K562 (cell line): ENCODE results near the gene SETD1B. TPM values are rescaled to one million over a fixed set of nuclear protein-coding genes. Genes with fewer than 3 reads are reported as not detected.

ENCODE experiments used
- KDM1A ChIP-seq, 2 experiments: fragments of 450-650 bp; IDR thresholded peaks; 2 replicates each; pipeline ENCODE4 v1.6.1; 2016; ENCODE audit warnings: mild to moderate bottlenecking in 2 of 2
- KDM4B ChIP-seq, 2 experiments: fragments of 450-650 bp in 1 of 2; sonication (generic) in 1 of 2; IDR thresholded peaks; 2 replicates each; pipeline ENCODE4 v1.6.1; 2016 to 2017; ENCODE audit warnings: borderline replicate concordance in 2 of 2, antibody characterized with exemption in 1 of 2, low read depth in 1 of 2, mild to moderate bottlenecking in 1 of 2
- NFIC ChIP-seq: fragments of 450-650 bp; IDR thresholded peaks from 2 replicates; pipeline ENCODE4 v1.6.1; 2017; ENCODE audit warnings: mild to moderate bottlenecking, inconsistent platforms
- NR2C1 ChIP-seq, 2 experiments: fragments of 450-650 bp; IDR thresholded peaks; 2 replicates each; pipeline ENCODE4 v1.6.1; 2017; ENCODE audit warnings: mild to moderate bottlenecking in 2 of 2, antibody characterized with exemption in 1 of 2, inconsistent platforms in 1 of 2, missing compliant biosample characterization in 1 of 2, missing genetic modification characterization in 1 of 2
- PCBP1 ChIP-seq: fragments of 200-400 bp; formaldehyde crosslinking; IDR thresholded peaks from 2 replicates; pipeline ENCODE4 v1.6.1; 2018; ENCODE audit warnings: mild to moderate bottlenecking, low read depth, low read length; ENCODE audit not compliant: poor library complexity, severe bottlenecking
- PHTF2 ChIP-seq: fragments of 250-450 bp; sonication (Bioruptor Pico); IDR thresholded peaks from 2 replicates; pipeline ENCODE4 v1.5.0; 2021; ENCODE audit warnings: mild to moderate bottlenecking
- POLR3G ChIP-seq: IDR thresholded peaks from 2 replicates; pipeline ENCODE4 v1.6.1; 2011; ENCODE audit not compliant: insufficient read length, insufficient replicate concordance; ENCODE audit errors: extremely low read depth
- POU5F1 ChIP-seq: fragments of 150-350 bp; IDR thresholded peaks from 2 replicates; pipeline ENCODE4 v1.6.1; 2014; ENCODE audit warnings: borderline replicate concordance, low read length, low read depth, mild to moderate bottlenecking; ENCODE audit not compliant: partially characterized antibody
- RB1 ChIP-seq: fragments of 450-650 bp; IDR thresholded peaks from 2 replicates; pipeline ENCODE4 v1.6.1; 2017; ENCODE audit warnings: low read depth, mild to moderate bottlenecking
- RFX7 ChIP-seq: fragments of 250-450 bp; sonication (Bioruptor Pico); IDR thresholded peaks from 2 replicates; pipeline ENCODE4 v1.5.1; 2021; ENCODE audit warnings: mild to moderate bottlenecking
- THAP12 ChIP-seq: fragments of 250-450 bp; sonication (Bioruptor Pico); IDR thresholded peaks from 2 replicates; pipeline ENCODE4 v1.9.0; 2021; ENCODE audit warnings: mild to moderate bottlenecking, inconsistent platforms
- XRCC3 ChIP-seq: fragments of 450-650 bp; IDR thresholded peaks from 2 replicates; pipeline ENCODE4 v1.6.1; 2017; ENCODE audit warnings: mild to moderate bottlenecking, moderate library complexity
- ZBTB1 ChIP-seq: sonication (generic); formaldehyde crosslinking; IDR thresholded peaks from 2 replicates; pipeline ENCODE4 v1.8.1; 2023; ENCODE audit warnings: missing genetic modification reagents, low read depth, mild to moderate bottlenecking, borderline replicate concordance
- ZBTB8A ChIP-seq: fragments of 450-650 bp; IDR thresholded peaks from 2 replicates; pipeline ENCODE4 v1.6.1; 2018; ENCODE audit warnings: mild to moderate bottlenecking, moderate library complexity; ENCODE audit not compliant: partially characterized antibody
- ZBTB9 ChIP-seq: fragments of 450-650 bp; formaldehyde crosslinking; IDR thresholded peaks from 2 replicates; pipeline ENCODE4 v1.4.0; 2020; ENCODE audit warnings: mild to moderate bottlenecking, moderate library complexity
- ZNF280A ChIP-seq: fragments of 450-650 bp; IDR thresholded peaks from 2 replicates; pipeline ENCODE4 v1.6.1; 2018; ENCODE audit warnings: mild to moderate bottlenecking, low read depth; ENCODE audit not compliant: partially characterized antibody
- polyA plus RNA-seq, 8 experiments: library from polyadenylated mRNA; depleted of rRNA in 4 of 8; stranded (reverse) in 5 of 8; unstranded in 3 of 8; fragments of >200 nt; fragmentation: Nextera tagmentation in 2 of 8; fragmentation: Illumina TruSeq in 1 of 8; extraction: Ambion mirVana in 2 of 8; extraction: Trizol in 1 of 8; gene quantifications; 2 replicates each; pipeline versions ENCODE4 v1.2.1 to v1.2.3, GENCODE V29; 2011 to 2014; ENCODE audit warnings: inconsistent platforms in 1 of 8, missing spikeins in 1 of 8
- total RNA-seq, 7 experiments: library from RNA; depleted of rRNA in 6 of 7; stranded (reverse); fragments of >200 nt in 6 of 7; fragmentation: Illumina TruSeq in 2 of 7; extraction: Trizol in 2 of 7; gene quantifications; 2 replicates each; pipeline versions ENCODE4 v1.2.1 to v1.2.3, GENCODE V29; 2011 to 2021; ENCODE audit warnings: low replicate concordance in 1 of 7
- TF ChIP-seq, protein P1 (sequence below): fragments of 250-450 bp; sonication (Bioruptor Pico); IDR thresholded peaks from 2 replicates; pipeline ENCODE4 v1.4.0; 2020; ENCODE audit warnings: mild to moderate bottlenecking, moderate library complexity

SETD1B gene
- total and polyA plus RNA-seq, 9 of the 15 experiments (the other 6 are each of a cell fraction or from before 2014, with no cell fraction given), result 0.48 to 26.6 (median 2.3) TPM

DNA sequence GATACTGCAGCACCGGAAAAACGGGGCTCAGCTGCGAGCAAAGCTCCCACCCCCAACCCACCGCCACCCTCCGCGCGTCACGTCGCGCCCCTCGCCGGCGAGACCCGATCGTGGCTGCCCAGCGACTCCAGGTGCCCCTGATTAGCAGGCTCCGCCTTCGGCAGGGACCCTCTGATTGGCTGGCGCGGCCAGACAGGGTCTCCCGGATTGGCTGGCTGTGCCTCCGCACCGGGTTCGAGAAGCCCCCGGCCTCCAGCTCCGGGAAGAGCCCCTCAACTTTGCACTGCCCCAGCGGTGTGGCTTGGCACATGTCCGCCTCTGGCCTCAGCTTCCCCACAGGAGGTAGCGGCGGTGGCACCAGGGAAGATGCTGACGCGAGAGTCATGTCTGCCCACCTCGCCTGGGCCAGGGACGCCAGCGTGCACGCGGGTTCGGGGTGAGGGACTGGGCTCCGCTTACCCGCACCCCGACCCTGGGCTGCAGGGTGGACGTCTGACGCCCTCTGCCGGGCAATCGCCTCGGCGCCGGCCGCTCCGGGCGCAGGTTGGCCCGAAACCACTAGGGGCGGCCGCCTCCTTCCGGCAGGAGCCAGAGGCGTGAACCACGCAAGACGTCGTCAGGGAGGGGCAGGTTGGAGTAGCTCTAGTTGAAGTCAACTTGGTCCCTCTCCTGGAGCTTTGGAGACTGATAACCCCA is 9.8 kb upstream of the SETD1B start (continued):
- TF ChIP-seq ZBTB1 (CRISPR knock-in tag), result 0 out of 2 replicates have a peak, but pooled peaks have one; percentile 72
- no peak for TF ChIP-seq RFX7 (CRISPR knock-in tag)
- no peak for TF ChIP-seq POU5F1
- TF ChIP-seq XRCC3, result no peak
- TF ChIP-seq NFIC, result peak; percentile 42
- TF ChIP-seq PHTF2 (CRISPR knock-in tag), result no peak
- TF ChIP-seq ZNF280A, result no peak
- peak; percentile 49; the same call in 1 of the 2 replicates for TF ChIP-seq NR2C1 (IDR thresholded peaks at IDR 0.05)
- no peak for TF ChIP-seq NR2C1 (tag; IDR thresholded peaks at IDR 0.05)
- peak; percentile 63; the same call in 1 of the 2 replicates for TF ChIP-seq THAP12 (CRISPR knock-in tag)
- no peak for TF ChIP-seq PCBP1
- TF ChIP-seq ZBTB8A, result no peak
- TF ChIP-seq, protein P1, sequence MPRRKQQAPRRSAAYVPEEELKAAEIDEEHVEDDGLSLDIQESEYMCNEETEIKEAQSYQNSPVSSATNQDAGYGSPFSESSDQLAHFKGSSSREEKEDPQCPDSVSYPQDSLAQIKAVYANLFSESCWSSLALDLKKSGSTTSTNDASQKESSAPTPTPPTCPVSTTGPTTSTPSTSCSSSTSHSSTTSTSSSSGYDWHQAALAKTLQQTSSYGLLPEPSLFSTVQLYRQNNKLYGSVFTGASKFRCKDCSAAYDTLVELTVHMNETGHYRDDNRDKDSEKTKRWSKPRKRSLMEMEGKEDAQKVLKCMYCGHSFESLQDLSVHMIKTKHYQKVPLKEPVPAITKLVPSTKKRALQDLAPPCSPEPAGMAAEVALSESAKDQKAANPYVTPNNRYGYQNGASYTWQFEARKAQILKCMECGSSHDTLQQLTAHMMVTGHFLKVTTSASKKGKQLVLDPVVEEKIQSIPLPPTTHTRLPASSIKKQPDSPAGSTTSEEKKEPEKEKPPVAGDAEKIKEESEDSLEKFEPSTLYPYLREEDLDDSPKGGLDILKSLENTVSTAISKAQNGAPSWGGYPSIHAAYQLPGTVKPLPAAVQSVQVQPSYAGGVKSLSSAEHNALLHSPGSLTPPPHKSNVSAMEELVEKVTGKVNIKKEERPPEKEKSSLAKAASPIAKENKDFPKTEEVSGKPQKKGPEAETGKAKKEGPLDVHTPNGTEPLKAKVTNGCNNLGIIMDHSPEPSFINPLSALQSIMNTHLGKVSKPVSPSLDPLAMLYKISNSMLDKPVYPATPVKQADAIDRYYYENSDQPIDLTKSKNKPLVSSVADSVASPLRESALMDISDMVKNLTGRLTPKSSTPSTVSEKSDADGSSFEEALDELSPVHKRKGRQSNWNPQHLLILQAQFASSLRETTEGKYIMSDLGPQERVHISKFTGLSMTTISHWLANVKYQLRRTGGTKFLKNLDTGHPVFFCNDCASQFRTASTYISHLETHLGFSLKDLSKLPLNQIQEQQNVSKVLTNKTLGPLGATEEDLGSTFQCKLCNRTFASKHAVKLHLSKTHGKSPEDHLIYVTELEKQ (CRISPR knock-in tag), result 0 out of 2 replicates have a peak, but pooled peaks have one; percentile 31
- TF ChIP-seq KDM4B (IDR thresholded peaks at IDR 0.05; ENCODE audit: borderline replicate concordance in 2 of 2, low read depth in 1 of 2), result peak in 1 of 2 experiments; percentile 67; a peak in 2 of 4 replicates
- TF ChIP-seq RB1, result peak; percentile 94
- no peak for TF ChIP-seq POLR3G
- peak; percentile 50; the same call in 1 of the 2 replicates for TF ChIP-seq ZBTB9 (CRISPR knock-in tag)
- no peak for TF ChIP-seq KDM1A (IDR thresholded peaks at IDR 0.05)
